Retina (tissue), 1 donor: ENCODE data around the gene JARID2.
"Not testable (repeated sequence)": the region's sequence is repeated elsewhere in the genome, so short reads cannot be mapped to it uniquely, and the experiment has no call there.

Experiments
- DNase-seq: peaks from one replicate; pipeline ENCODE4 v3.0.0-alpha.2; 2016

The JARID2 gene

DNA sequence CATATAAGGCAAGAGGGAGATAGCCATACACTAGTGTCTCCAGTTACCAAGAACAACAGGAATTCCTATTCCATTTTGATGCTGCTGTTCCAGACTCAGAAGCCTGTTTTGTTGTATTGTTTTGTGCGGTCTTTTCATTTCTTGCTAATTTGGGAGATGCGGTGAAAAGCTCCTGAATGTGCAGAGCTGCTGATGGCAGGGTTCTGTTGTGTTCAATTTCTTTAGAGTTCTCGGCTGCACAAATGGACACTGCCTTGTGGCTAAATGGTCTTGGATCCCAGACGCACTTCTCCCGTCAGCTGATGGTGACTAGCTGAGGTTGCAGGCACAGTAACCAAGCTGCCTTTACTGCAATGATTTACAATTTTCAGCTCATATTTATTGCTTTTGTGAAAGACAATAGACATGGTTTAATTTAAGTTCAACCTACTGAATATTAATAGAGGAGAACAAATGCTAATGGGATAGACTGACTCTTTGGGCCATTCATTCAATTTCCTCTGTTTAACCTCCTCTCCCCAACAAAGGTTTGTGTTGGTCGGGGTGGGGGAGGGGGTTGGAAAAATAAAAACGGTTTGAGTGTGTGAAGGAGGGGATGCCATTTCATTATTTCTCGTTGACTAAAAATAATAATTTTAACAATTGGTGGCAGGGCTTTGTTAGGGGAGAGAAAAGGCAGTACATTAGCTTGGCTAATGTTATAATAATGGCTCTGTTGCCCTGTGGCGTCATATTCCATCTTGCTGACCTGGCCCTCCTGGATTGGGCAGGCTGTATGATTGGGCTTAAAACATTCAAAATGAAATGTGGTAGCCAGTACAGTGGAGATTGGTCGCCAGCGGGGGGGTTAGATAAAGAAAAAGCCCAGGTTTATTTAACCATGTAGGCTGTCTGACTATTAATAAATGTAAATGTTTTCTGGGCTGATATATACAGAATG lies 159.5 kb downstream of the JARID2 start:
- no peak for DNase-seq

DNA sequence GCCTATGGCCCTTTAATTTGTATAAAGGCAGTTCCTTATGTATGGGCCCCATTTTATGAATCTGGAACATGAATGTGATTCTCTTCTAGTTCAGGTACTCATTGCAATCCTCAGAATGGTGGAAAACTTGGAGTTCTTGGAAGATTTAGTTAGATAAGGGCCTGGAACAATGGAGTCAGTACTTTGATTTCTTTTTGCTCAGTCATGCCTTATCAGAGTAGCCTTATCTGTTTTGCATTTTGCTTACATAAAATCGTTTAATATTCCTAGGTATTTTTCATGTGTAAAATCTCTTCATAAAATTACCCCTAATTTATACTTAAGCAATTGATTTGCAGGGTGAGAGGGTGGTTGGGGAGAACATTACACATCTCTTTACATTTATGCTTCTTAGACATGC lies 160.6 kb downstream of the JARID2 start:
- DNase-seq, result no peak

DNA sequence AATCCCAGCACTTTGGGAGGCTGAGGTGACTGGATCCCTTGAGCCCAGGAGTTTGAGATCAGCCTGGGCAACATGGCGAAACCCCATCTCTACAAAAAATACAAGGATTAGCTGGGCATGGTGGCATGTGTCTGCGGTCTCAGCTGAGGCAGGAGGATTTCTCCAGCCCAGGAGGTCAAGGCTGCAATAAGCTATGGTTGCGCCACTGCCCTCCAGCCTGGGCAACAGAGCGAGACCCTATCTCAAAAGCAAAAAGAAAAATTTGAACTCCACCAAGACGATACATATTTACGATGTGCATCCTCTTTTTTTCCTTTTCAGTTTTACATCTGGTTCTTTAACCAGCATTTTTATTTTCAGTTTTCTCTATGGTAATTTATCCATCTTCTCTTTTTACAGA lies 162.1 kb downstream of the JARID2 start:
- no peak for DNase-seq

DNA sequence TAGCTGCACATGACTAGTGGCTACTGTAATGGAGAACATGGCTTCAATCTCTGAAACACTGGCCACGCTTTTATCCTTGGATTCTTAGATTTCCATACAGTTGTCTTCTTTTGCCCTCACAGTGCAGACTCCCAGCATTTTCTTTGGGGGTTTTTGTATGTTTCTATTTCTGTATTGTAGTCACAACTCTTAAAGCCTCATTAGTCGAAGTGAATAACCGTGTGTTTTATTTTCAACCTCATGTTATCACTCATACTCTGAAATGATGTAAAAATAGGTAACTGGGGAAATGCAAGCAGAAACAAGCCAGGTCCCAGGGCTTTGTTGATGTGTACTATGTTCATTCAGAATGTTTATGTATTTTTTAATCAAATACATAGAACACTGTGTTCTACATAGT lies 162.9 kb downstream of the JARID2 start:
- DNase-seq, result no peak

DNA sequence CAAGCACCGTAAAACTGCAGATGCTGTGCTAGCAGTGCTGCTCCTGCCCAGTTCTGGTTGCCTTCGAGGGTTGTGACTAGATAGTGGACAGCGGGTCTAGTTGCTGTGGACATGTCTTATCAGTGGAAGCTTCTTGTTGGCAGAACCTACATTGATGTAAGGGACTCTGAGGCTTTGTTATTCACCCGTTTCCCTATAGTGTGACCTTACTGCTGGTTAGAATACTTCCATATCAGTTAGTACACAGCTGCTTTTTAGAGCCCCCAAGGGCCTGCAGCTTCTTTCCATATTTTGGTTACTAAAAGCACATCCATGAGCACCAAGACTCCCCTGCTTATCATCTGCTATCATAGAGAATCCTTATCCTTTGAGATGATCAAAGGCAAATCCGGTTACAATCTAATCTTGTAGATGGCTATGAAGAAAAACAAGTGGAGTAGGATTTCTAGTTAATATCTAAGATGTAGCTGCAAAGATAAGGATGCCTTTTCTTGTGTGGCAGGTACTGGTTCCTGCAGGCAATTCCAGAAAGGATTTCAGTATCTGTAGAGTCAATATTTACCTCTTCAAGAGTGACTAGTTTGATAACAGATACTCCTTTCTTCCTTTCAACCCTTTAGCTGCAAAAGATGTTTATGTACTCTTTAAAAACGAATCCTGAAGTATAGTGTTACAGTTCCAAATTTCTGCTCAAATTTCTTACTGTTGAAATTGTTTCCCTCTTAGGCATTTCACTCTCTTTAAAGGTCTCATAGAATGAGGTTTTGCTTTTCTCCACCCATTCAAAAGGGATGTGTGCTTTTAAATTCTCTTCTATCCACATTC lies 163.6 kb downstream of the JARID2 start:
- DNase-seq, result no peak

DNA sequence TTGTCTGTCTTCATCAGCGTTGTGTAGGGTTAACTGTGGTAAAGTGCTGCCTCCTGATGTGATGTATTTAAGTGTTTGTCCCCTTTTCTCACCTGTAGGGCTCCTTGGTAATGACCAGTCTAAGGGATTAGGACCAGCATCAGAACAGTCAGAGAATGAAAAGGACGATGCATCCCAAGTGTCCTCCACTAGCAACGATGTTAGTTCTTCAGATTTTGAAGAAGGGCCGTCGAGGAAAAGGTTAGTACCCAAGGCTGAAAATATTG lies 164.2 kb downstream of the JARID2 start:
- no peak for DNase-seq

DNA sequence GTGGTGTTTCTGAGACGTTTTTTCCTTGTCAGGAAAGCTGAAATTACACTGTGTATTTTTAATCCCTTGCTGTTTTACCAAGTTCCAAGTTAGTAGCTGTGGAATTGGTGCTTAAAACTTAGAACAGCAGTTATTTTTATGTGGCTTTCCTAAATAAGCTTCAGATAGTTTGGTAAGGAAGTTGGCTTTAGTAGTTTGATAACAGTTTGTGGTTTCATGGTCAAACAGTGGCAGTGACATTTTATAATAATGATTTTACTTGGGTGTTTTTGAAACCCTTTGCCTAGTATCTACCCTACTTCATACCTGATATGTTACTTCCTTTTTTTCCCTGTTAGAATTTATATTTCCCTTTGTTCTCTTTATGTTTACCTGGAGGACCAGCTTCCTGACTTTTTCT lies 164.9 kb downstream of the JARID2 start:
- no peak for DNase-seq

DNA sequence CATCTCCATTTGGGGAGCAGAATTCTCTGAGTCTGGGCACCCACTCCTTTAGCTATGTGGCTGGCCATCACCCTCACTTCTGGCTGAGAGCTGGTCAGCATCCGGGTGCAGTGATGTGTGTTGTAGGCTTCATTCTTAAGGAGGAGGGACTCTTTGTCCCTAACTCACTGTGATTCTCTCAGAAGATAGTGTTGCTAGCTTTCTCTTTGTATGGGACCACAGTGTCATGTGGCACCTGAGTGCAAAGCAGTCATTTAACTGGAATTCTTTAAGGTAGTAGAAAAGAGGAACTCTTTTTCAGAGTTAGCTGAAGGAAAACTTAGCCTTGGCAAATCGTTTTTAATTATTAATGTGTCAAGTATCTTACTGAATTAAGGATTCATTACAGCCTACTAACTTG lies 165.9 kb downstream of the JARID2 start:
- no peak for DNase-seq

DNA sequence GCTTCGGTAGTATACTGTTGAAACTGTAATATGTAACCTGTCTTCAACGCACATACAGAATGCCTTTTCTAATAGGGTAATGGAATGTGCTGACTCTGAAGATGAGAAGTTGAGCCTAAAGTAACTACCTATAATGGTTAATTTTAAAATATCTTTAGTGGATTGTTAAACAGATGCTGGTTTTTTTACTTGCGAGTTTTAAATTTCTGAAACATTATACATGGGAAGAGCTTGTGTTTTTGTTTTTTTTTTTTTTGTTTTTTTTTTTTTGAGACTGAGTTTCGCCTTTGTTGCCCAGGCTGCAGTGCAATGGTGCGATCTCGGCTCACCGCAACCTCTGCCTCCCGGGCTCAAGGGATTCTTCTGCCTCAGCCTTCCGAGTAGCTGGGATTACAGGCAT lies 166.9 kb downstream of the JARID2 start:
- no peak for DNase-seq

DNA sequence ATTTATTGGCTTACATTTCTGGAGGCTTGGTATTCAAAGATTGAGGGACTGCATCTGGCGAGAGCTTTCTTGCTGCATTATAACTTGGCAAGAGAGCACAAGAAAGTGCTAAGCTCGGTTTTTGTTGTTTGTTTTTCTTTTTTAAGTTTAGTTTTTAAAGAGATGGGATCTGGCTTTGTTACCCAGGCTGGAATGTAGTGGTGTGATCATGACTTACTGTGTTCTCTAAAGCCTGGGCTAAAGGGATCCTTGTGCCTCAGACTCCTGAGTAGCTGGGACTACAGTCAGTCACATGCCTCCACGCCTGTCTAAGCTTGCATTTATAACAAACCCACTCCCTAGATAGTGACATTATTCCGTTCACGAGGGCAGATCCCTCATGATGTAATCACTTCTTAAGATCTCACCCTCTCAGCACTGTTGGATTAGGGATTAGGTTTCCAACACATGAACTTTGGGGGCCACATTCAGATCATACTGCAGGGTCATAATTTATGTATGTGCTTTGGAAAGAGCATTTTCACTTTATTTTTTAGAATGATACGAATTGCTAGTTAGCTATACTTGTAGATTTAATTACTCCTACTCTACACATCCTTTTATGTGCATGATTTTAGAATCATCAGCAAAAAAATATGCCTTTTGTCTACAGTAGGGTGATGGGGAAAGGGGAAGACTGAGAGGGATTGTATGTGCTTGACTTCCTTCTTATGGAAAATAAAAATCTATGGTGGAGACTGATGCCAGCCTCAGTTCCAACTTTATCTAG lies 167.8 kb downstream of the JARID2 start:
- no peak for DNase-seq

DNA sequence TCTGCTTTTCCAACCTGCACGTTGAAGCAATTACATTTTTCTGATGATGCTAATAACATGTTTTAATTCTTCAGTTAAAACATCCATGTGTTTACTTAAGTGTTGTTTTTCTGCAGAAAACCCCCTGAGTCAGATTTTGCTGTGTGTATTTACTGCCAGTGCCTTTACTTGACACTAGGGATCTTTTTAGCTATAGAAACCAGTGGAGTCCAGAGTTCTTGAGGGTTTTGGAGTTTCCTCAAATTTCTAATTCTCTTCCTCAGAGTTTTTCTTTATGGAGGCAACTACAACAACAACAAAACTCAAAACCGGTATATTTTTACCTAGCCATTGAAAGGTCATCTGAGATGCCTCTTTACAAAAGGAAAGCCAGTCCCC lies 168.4 kb downstream of the JARID2 start:
- no peak for DNase-seq

DNA sequence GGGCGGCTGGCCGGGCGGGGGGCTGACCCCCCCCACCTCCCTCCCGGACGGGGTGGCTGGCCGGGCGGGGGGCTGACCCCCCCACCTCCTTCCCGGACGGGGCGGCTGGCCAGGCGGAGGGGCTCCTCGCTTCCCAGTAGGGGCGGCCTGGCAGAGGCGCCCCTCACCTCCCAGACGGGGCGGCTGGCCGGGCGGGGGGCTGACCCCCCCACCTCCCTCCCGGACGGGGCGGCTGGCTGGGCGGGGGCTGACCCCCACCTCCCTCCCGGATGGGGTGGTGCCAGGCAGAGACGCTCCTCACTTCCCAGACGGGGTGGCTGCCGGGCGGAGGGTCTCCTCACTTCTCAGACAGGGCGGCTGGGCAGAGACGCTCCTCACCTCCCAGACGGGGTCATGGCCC lies 169.8 kb downstream of the JARID2 start:
- DNase-seq, result not testable (repeated sequence)

DNA sequence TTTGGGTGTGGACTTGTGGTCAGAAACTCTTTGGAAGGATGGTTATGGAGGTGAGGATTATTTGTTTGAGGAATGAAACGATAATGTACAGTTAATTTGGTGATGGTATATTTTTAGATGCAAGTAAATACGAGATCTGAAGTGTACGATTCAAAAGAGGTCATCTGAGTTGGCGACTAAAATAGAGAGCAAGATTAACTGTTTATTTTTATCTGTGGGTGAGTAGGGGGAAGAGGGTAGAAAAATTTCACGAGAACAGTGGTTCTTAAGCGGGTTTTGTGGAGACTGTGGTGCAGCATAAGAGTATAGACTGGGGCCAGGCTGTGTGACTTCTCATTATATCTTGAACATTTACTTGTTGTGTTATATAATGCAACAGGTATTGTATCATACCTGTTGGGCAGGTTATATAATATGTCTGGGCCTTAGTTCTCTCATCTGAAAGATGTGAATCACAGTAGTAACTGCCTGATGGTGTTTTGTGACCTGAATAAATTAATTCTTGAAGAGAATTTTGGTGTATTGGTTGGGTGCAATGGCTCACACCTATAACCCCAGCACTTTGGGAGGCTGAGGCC lies 171.2 kb downstream of the JARID2 start:
- no peak for DNase-seq

DNA sequence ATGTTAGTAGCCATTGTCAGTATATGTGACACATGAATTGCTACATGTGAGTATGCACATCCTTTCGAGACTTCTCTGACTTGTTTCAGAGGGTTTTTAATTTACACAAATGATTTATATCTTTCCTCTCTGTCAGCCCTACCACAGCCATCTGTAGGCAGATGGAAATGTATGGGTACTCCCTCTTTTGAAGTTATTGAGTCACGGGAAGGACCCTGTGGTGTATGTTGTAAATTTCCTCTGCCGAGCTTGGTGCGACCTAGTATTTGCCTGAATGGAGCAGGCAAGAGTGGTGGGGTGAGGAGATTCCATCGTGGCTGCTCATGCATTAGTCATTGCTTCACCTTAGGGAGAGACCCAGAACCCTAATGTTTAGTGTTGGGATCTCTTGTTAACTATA lies 171.9 kb downstream of the JARID2 start:
- no peak for DNase-seq

DNA sequence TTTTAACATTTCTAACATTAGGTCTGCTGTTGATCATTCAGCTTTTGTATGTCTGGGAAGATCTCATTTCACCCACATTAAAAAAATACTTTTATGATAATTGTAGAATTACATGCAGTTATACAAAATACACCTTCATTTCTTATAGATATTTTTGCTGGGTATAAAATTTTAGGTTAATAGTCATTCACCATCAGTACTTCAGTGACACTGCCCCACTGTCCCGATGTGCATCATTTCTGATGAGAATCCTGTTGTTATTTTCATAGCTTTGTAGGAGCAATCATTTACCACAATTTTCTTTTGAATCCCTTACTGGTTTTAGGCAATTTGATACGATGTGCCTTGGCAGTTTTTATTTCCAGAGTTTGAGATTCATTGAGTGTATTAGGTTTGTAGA lies 173.6 kb downstream of the JARID2 start:
- no peak for DNase-seq

DNA sequence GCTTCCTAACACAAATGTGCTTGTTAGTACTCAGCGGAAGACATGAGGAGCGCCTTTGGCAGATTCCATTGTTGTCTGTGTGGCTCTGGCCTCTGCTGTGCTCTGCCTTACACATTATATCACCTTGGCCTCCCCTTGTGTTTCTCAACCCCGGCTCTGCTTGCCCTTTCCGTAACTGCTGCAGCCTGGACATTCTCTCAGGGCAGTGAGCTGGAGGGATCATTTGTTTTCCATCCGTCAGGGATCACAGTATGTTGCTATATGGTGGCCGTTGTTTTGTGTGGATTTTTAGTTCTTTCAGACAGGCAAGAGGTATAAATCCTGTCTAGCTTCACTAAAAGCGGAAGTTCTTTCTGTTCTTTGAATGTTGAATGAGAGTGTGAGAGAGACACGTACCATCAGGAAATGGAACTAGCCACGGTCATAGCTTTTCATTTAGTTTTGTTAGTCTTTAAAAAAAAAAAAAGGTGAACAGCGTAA lies 175.1 kb downstream of the JARID2 start:
- DNase-seq, result no peak

DNA sequence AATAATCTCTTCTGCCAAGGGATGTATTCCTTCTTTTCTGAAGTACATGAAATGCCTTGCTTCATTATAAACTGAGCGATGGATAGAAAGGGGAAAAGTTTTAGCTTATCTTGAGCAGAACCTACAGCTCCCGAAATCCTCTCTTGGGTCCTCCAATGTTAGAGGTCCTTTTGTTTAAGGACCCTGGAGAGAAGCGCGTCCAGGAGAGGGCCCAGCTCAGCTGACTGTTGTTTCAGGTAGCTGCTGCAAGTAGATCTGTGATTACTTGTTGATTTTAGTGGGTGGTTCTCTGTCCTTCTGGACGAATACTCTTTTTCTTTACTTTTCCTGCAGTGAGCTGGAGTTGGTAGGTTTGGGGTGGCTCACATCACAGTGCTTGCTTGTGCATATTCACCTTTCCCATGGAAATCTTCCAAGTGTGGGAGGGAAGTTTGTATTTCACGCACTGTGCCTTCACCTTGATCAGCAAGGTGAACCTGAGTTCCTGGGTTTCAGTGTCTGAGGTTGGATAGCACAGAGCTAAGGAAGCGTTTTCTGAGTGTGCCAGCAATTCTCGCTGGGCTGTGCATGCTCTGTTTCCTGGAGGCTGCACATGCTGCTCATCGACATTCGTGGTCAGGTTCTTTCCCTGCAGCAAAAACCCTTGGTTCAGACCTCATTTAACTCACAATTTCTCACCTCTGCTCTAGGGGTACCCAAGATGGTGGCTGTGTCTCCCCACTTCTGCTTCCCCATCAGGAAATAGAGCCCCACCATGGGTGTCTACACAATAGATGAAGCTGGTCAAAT lies 176.3 kb downstream of the JARID2 start:
- no peak for DNase-seq

DNA sequence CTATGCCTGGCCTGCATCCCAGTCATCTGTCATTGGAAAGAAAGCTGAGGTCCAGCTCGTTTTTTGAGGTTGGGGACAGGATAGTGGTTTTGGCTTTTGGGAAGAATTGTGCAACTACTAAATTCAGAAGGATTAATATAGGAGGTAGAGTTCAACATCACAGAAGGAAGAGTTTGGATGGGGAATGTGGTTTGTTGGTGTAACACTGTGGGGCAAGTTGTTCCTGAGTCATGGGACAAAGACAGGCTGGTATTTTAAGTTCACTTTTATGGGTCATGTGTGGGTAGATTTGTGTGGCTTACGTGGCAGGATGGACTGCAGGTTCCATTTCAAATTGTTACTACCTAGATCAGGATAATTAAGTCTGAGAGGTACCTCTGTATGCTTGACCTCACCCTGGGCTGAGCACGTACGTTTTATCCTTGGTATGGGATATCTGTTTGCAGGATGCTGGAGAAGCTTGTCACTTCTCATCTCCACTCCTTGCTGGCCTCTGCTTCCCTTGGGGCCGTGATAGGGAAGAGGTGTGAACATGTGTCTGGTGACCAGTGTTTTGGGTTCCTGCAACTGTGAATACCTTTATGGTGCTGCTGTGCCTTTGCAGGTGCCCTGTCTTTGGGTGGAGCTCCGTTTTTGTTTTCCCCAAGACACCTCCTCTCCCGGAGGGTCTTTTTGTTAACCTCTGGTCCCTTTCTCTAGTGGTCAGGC lies 177.6 kb downstream of the JARID2 start:
- no peak for DNase-seq

DNA sequence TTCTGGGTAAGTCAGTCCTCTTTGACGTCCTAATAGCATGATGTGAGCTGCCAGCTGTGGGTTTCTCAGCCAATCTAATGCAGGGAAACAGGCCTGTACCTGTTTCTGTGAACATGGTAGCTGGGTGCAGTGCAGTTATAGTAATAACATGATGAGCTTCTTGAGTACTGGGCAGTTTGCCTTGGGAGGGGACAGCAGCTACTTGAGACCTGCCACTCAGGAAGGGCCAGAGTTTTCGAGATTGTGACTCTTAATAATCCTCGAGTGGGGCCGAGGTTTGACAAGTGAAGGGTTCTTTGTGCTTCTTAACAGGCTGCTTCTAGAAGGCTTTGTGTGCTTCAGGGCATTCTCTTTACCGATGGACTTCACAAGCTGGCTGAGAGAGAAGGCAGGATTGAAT lies 180.1 kb downstream of the JARID2 start:
- DNase-seq, result no peak

DNA sequence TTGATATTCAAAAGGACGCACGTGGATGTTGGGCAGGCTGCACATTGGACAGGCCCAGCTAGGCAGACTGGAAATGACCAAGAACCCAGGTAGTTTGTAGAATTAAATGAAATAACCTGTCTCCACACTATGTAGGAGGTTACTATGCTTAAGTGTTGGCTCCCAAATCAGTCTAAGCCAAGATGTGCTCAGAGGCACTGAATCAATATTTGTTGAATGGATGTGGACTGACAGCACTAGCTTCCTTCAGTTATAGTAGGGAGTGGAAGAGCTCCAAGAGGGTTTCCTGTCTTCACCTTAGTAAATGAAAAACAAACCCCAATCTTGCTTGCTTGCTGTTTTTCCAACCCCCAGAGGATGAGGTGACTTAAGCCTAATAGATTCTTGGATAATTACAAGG lies 180.5 kb downstream of the JARID2 start:
- no peak for DNase-seq

DNA sequence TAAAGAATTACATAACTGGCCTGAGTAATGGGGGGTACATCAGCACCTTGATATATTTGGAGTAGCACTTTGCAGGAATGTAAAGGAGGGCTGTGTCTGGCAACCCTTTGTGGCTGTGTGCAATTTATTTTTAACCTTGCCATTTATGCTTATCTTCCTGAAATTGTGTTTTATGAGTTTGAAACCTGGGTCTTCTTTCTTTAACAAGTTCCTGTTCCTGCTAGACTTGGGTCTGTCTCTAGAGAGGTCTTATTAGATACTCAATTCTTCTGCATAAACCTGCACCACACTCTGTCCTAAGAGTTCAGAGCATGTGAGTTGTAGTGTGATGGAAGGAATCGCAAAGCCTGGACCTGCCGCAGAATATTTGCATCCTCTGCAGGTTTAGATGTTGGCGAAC lies 181.0 kb downstream of the JARID2 start:
- no peak for DNase-seq
